GM21737 (cell line): ENCODE measurements around the gene MYO15B.

Experiments
- ATAC-seq: cut with Tn5 transposase; IDR thresholded peaks from one replicate; pipeline ENCODE4 v1.9.1; 2021; ENCODE audit warnings: mild to moderate bottlenecking, moderate library complexity; ENCODE audit not compliant: unreplicated experiment

The MYO15B gene

DNA sequence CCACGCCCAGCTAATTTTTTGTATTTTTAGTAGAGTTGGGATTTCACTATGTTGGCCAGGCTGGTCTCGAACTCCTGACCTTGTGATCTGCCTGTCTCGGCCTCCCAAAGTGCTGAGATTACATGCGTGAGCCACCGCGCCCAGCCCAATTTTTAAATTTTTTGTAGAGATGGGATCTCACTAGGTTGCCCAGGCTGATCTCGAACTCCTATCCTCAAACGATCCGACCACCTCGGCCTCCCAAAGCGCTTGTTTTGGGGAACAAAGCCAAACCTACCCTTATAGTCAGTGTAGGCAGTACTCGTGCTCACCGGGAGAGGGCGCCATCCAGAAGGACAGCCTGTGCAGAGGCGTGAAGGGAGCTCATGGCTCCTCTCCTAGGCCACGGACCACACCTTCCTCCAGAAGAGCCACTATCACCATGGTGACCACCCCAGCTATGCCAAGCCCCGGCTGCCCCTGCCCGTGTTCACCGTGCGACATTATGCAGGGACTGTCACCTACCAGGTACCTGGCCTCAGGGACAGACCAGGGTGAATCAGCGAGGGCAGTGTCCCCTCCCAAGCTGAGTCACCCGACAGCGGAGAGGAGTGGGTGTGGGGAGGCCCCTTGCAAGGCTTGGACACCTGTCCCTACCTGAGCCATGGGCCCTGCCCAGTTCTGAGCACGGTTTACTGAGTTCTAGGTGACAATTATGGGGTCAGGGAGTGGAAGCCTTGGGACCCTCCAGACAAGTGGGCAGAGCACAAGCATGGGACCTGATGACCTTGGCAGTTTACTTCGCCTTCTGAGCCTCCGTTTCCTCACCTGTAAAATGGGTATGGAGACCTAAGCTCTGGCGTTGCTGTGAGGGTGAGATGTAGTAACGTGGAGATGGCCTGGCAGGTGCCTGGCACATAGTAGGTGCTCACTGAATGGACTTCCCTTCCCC, 13.7 kb downstream of the MYO15B start:
- ATAC-seq: no peak

DNA sequence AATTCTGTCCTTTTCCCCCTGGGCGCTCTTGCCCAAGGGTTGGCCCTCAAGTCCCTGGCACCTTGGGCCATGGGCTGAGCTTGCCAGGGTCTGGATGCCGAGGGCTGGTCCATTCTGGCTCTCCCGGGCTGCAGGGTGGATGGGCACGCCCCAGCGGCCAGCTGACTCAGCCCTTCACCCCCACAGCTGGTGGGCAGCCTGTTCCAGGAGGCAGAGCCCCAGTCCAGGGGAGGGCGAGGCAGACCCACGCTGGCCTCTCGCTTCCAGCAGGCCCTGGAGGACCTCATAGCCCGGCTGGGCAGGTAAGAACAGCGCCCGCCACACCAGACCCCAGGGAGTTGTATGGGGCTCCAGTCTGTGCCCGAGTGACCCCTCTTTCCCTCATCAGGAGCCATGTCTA, 15.0 kb downstream of the MYO15B start:
- ATAC-seq: no peak

GRCh38 chr17:75603123-75603522, 15.5 kb downstream of the MYO15B start:
- ATAC-seq: no peak

- ATAC-seq: no peak
Measured at GRCh38 chr17:75604034-75604695, 16.6 kb downstream of the MYO15B start.

DNA sequence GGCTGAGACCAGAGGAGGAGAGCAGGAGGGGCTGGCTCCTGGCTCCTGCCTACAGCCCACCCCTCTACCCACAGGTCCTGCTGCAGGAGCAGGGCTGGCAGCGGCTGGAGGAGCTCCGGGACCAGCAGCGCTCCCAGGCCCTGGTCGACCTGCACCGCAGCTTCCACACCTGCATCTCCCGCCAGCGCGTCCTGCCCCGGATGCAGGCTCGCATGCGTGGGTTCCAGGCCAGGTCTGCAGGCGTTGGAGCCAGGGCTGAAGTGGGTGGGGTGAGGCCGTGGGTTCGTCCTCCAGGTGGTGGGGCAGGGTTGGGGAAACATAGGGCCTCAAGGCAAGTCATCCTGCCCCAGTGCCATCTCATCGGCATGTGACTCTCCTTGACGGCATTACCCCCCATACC, 18.2 kb downstream of the MYO15B start:
- ATAC-seq: no peak

GRCh38 chr17:75607086-75607485, 19.5 kb downstream of the MYO15B start:
- no peak for ATAC-seq

- no peak for ATAC-seq
Measured at GRCh38 chr17:75610103-75610984, 22.7 kb downstream of the MYO15B start.

- ATAC-seq: no peak
Measured at GRCh38 chr17:75611851-75612429, 24.3 kb downstream of the MYO15B start.

- no peak for ATAC-seq
Measured at GRCh38 chr17:75612906-75613626, 25.5 kb downstream of the MYO15B start.

DNA sequence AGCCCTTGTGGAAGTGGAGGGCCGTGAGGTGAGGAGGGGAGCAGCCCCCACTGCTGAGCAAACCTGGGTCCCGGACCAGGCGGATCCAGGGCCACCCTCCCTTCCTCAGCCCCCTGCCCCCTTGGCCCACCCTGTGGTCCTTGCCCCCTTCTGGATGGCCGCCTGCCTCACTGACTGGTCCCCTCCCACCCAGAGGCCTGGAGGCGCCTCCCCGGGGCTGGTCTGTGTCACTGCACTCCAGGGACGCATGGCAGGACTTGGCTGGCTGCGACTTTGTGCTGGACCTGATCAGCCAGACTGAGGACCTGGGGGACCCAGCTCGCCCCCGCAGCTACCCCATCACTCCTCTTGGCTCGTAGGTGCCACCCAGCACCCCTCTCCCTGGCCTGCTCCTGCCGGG, 26.4 kb downstream of the MYO15B start:
- ATAC-seq: no peak

- no peak for ATAC-seq
Measured at GRCh38 chr17:75614556-75615270, 27.1 kb downstream of the MYO15B start.

DNA sequence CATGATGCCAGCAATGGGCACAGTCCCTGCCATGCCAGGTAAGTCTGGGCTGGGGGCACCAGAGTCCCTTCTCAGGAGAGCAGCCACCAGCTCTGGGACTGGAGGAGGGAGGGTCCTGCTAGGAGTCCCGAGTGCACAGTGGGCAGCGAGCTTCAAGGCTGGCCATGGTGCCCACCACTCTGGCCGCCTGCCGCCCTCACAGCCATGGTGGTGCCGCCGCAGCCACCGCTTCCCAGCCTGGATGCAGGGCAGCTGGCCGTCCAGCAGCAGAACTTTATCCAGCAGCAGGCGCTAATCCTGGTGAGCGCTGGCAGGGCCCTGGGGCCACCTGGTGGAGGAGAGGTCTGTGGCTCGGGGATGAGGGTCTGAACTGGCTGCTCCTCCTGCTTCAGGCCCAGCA, 27.7 kb downstream of the MYO15B start:
- no peak for ATAC-seq

- no peak for ATAC-seq
Measured at GRCh38 chr17:75616521-75617122, 29.0 kb downstream of the MYO15B start.

- no peak for ATAC-seq
Measured at GRCh38 chr17:75617218-75617617, 29.6 kb downstream of the MYO15B start.

DNA sequence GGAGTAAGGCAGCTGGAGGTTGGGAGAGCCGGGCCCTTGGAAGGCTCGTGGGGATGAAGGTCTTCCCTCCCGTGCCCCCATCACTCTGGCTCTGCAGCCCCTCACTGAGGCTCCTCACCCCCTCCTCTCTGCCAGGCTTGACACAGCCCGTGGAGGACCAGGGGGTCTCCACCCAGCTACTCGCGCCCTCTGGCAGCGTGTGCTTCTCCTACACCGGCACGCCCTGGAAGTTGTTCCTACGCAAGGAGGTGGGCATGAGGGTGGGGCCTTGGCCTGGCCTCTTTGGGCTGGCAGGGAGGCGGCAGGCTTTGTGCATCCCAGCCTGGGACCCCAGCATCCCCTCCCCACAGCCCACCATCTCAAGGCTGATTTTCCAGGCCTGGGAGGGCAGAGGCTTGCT, 30.1 kb downstream of the MYO15B start:
- no peak for ATAC-seq

- ATAC-seq: no peak
Measured at GRCh38 chr17:75619506-75620431, 32.2 kb downstream of the MYO15B start.

DNA sequence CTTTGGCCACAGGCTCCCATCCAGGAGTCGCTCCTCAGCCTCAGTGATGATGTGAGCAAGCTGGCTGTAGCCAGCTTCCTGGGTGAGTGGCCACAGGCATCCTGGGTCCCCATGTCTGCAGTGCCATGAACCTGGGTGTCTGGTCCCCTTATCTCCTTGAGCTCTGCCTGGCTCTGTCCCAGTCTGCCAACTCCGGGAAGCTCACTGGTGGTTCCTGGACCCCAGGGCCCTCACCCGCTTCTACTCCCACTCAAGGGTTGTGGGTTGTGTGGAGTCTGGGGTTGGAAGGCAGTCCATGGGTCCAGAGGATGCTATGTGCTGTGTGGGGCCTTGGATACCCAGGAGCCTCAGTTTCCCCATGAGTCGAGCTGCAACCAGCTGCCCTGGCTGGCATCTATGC, 33.9 kb downstream of the MYO15B start:
- ATAC-seq: no peak

DNA sequence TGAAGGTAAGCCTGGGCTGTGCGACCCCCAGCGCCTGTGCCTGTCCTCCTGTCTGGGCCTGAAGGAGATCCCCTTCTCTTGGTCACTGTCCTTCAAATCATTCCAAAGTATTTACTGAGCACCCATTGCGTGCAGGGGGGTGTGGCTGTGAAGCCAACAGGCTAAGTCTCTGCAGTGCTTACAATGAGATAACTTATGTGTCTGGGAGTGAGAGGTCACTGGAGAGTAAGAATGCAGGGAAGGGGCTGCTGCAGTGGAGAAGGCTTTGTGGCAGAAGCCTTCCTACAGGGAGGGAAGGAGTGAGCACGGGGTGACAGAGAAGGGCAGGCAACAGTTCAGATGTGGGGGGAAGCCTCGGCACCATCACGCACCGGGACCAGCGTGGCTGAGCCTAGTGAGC, 34.5 kb downstream of the MYO15B start:
- ATAC-seq: no peak
